H1 (cell line): ENCODE measurements around the gene GRID1. TPM values are rescaled to one million over a fixed set of nuclear protein-coding genes. Genes with fewer than 3 reads are reported as not detected.

Experiments
- CBX5 ChIP-seq: fragments of 300-800, 300-1000 bp; sonication (generic); IDR thresholded peaks from 2 replicates; pipeline ENCODE4 v1.7.1; 2016; ENCODE audit warnings: antibody characterized with exemption, low read length, low read depth
- CHD7 ChIP-seq: fragments of 300-600 bp; sonication (generic); IDR thresholded peaks from 2 replicates; pipeline ENCODE4 v1.7.1; 2012; ENCODE audit warnings: low read length, moderate library complexity, mild to moderate bottlenecking, inconsistent platforms; ENCODE audit not compliant: insufficient replicate concordance
- FOSL1 ChIP-seq: IDR thresholded peaks from 2 replicates; pipeline ENCODE4 v1.6.1; 2011; ENCODE audit warnings: mild to moderate bottlenecking, low read depth, low read length, moderate library complexity; ENCODE audit not compliant: insufficient read depth
- JUND ChIP-seq: IDR thresholded peaks from 2 replicates; pipeline ENCODE4 v1.6.1; 2011; ENCODE audit warnings: mild to moderate bottlenecking, improper control_type of control experiment, low read length
- KDM5A ChIP-seq: fragments of 200-600 bp; IDR thresholded peaks from 2 replicates; pipeline ENCODE4 v1.7.1; 2012; ENCODE audit warnings: mild to moderate bottlenecking, low read length, inconsistent platforms, mixed read lengths
- MAX ChIP-seq: IDR thresholded peaks from 2 replicates; pipeline ENCODE4 v1.6.1; 2012; ENCODE audit warnings: inconsistent platforms
- NRF1 ChIP-seq: IDR thresholded peaks from 2 replicates; pipeline ENCODE4 v1.6.1; 2011; ENCODE audit warnings: mild to moderate bottlenecking, low read depth, low read length, improper control_type of control experiment
- RFX5 ChIP-seq: IDR thresholded peaks from 2 replicates; pipeline ENCODE4 v1.6.1; 2011; ENCODE audit warnings: low read depth, low read length, improper control_type of control experiment, borderline replicate concordance
- RXRA ChIP-seq: IDR thresholded peaks from 2 replicates; pipeline ENCODE4 v1.6.1; 2011; ENCODE audit warnings: low read depth, mild to moderate bottlenecking, low read length, moderate library complexity; ENCODE audit not compliant: insufficient read depth
- SIN3A ChIP-seq, 2 experiments: IDR thresholded peaks in 1 of 2; conservative IDR thresholded peaks in 1 of 2; 2 replicates each; pipeline ENCODE4 v1.6.1; 2011 to 2012; ENCODE audit warnings: low read length in 2 of 2, improper control_type of control experiment in 1 of 2, low read depth in 1 of 2, mild to moderate bottlenecking in 1 of 2
- polyA plus RNA-seq, 7 experiments: library from polyadenylated mRNA; depleted of rRNA in 3 of 7; stranded (reverse) in 5 of 7; unstranded in 2 of 7; fragments of >200 nt in 5 of 7; fragments of 200-250 nt in 2 of 7; gene quantifications; 1 replicate in 5 of 7; 2 replicates in 1 of 7; 4 replicates in 1 of 7; pipeline versions ENCODE4 v1.2.1 to v1.2.3, GENCODE V29; 2011 to 2013; ENCODE audit warnings: missing spikeins in 2 of 7, mixed read lengths in 2 of 7
- total RNA-seq: library from RNA; stranded (reverse); fragmentation: NEBNext Ultra II Directional; extraction: Animal tissue kit (Norgen Biotek cat#: 25700); gene quantifications from 2 replicates; pipeline ENCODE4 v1.2.1, GENCODE V29; 2021

GRID1 gene
- total and polyA plus RNA-seq, 2 of the 8 experiments (the other 6 are each of a cell fraction or from before 2014, with no cell fraction given): 0.22 to 0.30 TPM

GRCh38 chr10:85936161-85936560 is 430.4 kb downstream of the GRID1 start (continued):
- TF ChIP-seq CHD7 (no peak), RFX5 (no peak), SIN3A (conservative IDR thresholded peaks at IDR 0.05 in 1 of 2, IDR thresholded peaks at IDR 0.05 in 1 of 2; ENCODE audit: low read depth in 1 of 2, low read length in 2 of 2) (no peak), KDM5A (no peak), NRF1 (no peak), CBX5 (no peak), RXRA (no peak), MAX (no peak), JUND (no peak), FOSL1 (no peak)
- TF ChIP-seq, all 59 proteins: peak for 0
